Heart left ventricle (tissue), 13 donors: Measurements from ENCODE around the gene SORCS2.

Experiments used
- POLR2A ChIP-seq, 2 donors: fragments of 450-650 bp; IDR thresholded peaks; one replicate each; pipeline ENCODE4 v1.6.1; 2017; ENCODE audit warnings: antibody characterized with exemption in 2 of 2, mild to moderate bottlenecking in 2 of 2, moderate library complexity in 2 of 2
- TF ChIP-seq, protein P1 (sequence below), 12 donors: fragments of 200-600 bp; sonication (generic) in 4 of 12; IDR thresholded peaks; one replicate each; pipeline versions ENCODE4 v1.5.0 to v1.8.0; 2018 to 2022; ENCODE audit warnings: antibody characterized with exemption in 12 of 12, mild to moderate bottlenecking in 5 of 12
- donor health status: ischemic (EF 13 %, LVEDD 7.1; RV severe dilation, severe dysfunction).
- donor health status: DM: no; HTN: yes; CAD: no.
- donor health status: DM: no; HTN: no; CAD: no.
- donor health status: ischemic (EF 25% LVEDD 6.9; RV normal size, moderate dysfunction).
- donor health status: ischemic (EF 25% LVEDD 5.7; RV mildly dilated, moderate dysfunction).
- donor health status: ischemic (EF 35%, LVEDD 5.7; RV mildly dilated, moderate dysfunction).
- donor health status: nonischemic (EF 11% LVEDD 7.7; RV severe dilation, severe dysfunction).
- donor health status: DM: yes; HTN: yes; CAD: no.
- donor health status: PGD.
- donor health status: ischemic (EF 29% LVEDD 5.4; RV normal size, mild dysfunction).
- donor health status: nonischemic (EF 23%, LVEDD 6.1; RV moderate dilation, normal function).

DNA sequence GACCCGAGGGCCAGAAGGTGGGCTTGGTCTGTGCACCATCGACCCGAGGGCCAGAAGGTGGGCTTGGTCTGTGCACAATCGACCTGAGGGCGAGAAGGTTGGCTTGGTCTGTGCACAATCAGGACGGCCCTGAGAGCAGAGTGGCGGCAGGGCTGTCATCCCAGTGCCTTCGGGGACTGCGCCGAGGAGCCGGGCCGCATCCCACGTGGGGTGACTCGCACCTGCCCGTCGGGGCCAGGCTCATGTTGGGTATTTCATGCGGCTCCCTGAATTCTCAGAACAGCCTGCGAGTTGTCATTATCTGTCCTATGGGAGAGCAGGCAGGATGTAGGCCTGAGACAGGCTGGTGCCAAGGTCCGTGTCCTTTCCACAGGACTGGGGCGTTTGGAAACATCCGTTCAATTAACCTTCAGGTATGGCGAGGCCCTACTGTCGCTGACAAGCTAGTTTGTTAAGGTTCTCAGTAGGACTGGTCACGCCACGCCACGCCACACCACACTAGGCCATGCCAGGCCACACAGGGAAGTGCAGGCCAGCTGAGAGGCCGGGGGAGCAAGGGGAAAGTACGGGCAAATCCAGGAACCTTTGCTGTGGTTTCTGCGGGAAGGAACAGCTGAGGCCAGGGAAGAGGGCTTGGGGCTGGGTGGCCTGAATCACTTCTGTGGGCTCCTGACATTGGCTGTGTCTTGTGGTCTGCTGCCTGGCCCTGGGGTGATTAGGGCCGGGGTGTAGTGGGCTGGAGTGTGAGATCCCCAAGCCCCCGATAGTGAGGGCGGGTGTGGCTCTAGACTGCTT is 564.4 kb downstream of the SORCS2 start:
- TF ChIP-seq, protein P1, sequence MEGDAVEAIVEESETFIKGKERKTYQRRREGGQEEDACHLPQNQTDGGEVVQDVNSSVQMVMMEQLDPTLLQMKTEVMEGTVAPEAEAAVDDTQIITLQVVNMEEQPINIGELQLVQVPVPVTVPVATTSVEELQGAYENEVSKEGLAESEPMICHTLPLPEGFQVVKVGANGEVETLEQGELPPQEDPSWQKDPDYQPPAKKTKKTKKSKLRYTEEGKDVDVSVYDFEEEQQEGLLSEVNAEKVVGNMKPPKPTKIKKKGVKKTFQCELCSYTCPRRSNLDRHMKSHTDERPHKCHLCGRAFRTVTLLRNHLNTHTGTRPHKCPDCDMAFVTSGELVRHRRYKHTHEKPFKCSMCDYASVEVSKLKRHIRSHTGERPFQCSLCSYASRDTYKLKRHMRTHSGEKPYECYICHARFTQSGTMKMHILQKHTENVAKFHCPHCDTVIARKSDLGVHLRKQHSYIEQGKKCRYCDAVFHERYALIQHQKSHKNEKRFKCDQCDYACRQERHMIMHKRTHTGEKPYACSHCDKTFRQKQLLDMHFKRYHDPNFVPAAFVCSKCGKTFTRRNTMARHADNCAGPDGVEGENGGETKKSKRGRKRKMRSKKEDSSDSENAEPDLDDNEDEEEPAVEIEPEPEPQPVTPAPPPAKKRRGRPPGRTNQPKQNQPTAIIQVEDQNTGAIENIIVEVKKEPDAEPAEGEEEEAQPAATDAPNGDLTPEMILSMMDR (IDR thresholded peaks at IDR 0.05), result no peak
- no peak for TF ChIP-seq POLR2A (IDR thresholded peaks at IDR 0.05)
